Esophagus muscularis mucosa (tissue), 4 donors: ENCODE results near the gene CDK14.

Experiments used
- CTCF ChIP-seq, 3 experiments: fragments of 200-600 bp in 2 of 3; fragments of 450-650 bp in 1 of 3; sonication (generic) in 2 of 3; IDR thresholded peaks; one replicate each; pipeline ENCODE4 v1.5.1; 2017 to 2019; ENCODE audit warnings: antibody characterized with exemption in 3 of 3, mild to moderate bottlenecking in 2 of 3, moderate library complexity in 1 of 3
- EP300 ChIP-seq: sonication (generic); formaldehyde crosslinking; IDR thresholded peaks from one replicate; pipeline ENCODE4 v1.6.1; 2017; ENCODE audit warnings: antibody characterized with exemption
- POLR2A ChIP-seq: fragments of 450-650 bp; IDR thresholded peaks from one replicate; pipeline ENCODE4 v1.6.1; 2017; ENCODE audit warnings: antibody characterized with exemption, moderate library complexity, mild to moderate bottlenecking, low read depth
- POLR2AphosphoS5 ChIP-seq, 2 donors: sonication (generic); formaldehyde crosslinking; IDR thresholded peaks; one replicate each; pipeline ENCODE4 v1.6.1; 2017; ENCODE audit warnings: antibody characterized with exemption in 2 of 2

GRCh38 chr7:90817846-90818245 lies 221.7 kb downstream of the CDK14 start:
- TF ChIP-seq CTCF (IDR thresholded peaks at IDR 0.05) (no peak), EP300 (no peak), POLR2A (no peak), POLR2AphosphoS5 (IDR thresholded peaks at IDR 0.05) (no peak)
